Measurements from ENCODE around the gene CDC42BPA.

DNA sequence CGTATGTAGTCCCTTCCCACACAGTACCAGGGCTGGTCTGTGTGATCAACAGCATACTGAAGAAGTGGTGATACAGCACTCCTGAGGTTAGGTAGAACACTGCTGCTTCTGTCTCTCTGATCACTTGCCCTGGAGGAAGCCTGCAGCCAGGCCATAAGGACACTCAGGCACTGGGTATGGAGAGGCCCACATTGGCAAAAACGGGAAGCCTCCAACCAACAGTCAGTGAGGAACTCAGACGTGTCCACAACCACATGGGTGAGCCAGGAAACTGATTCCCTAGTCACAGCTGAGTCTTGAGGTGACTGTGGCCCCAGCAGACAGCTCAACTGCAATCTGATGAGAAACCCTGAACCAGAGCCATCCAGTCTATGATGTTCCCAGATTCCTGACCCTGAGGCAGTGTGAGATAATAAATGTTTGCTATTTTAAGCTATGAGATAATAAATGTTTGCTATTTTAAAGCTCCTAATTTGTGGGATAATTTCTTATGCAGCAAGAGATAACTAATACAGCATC is 315.7 kb downstream of the CDC42BPA start:
- TF ChIP-seq, protein P1, sequence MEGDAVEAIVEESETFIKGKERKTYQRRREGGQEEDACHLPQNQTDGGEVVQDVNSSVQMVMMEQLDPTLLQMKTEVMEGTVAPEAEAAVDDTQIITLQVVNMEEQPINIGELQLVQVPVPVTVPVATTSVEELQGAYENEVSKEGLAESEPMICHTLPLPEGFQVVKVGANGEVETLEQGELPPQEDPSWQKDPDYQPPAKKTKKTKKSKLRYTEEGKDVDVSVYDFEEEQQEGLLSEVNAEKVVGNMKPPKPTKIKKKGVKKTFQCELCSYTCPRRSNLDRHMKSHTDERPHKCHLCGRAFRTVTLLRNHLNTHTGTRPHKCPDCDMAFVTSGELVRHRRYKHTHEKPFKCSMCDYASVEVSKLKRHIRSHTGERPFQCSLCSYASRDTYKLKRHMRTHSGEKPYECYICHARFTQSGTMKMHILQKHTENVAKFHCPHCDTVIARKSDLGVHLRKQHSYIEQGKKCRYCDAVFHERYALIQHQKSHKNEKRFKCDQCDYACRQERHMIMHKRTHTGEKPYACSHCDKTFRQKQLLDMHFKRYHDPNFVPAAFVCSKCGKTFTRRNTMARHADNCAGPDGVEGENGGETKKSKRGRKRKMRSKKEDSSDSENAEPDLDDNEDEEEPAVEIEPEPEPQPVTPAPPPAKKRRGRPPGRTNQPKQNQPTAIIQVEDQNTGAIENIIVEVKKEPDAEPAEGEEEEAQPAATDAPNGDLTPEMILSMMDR (IDR thresholded peaks at IDR 0.05), result no peak
- no peak for TF ChIP-seq POLR2A (IDR thresholded peaks at IDR 0.05)

All from testis (tissue), 2 donors.